Tibial nerve (tissue), 4 donors: ENCODE measurements around the gene DUS1L. TPM values are rescaled to one million over a fixed set of nuclear protein-coding genes. Genes with fewer than 3 reads are reported as not detected.
A peak's percentile ranks its signal among the peaks of the same experiment; 100 is the strongest.

Experiments used
- DNase-seq, 2 donors: peaks; one replicate each; pipeline ENCODE4 v3.0.0-alpha.2; 2019; ENCODE audit warnings: low spot score in 2 of 2
- H3K27ac ChIP-seq, 4 donors: fragments of 200-600 bp; sonication (generic) in 3 of 4; one replicate each; pipeline ENCODE4 v1.5.1; 2017 to 2019; ENCODE audit warnings: mild to moderate bottlenecking in 1 of 4
- H3K27me3 ChIP-seq, 2 donors: fragments of 200-600 bp; sonication (generic) in 1 of 2; one replicate each; pipeline versions ENCODE4 v1.5.1 to v1.6.0; 2017 to 2019
- H3K36me3 ChIP-seq, 3 donors: fragments of 200-600 bp; sonication (generic); one replicate each; pipeline ENCODE4 v1.5.1; 2018 to 2019
- H3K4me1 ChIP-seq, 4 donors: fragments of 200-600 bp; sonication (generic) in 3 of 4; one replicate each; pipeline ENCODE4 v1.5.1; 2017 to 2019
- H3K4me3 ChIP-seq, 4 donors: fragments of 200-600 bp; sonication (generic) in 3 of 4; one replicate each; pipeline ENCODE4 v1.5.1; 2017 to 2019; ENCODE audit warnings: mild to moderate bottlenecking in 1 of 4, moderate library complexity in 1 of 4
- H3K9me3 ChIP-seq, 4 donors: fragments of 200-600 bp; sonication (generic) in 3 of 4; one replicate each; pipeline ENCODE4 v1.5.1; 2017 to 2019
- EP300 ChIP-seq, 2 donors: sonication (generic); formaldehyde crosslinking; IDR thresholded peaks; one replicate each; pipeline ENCODE4 v1.6.1; 2017; ENCODE audit warnings: antibody characterized with exemption in 2 of 2, mild to moderate bottlenecking in 1 of 2
- POLR2A ChIP-seq, 2 donors: fragments of 450-650 bp; IDR thresholded peaks; one replicate each; pipeline ENCODE4 v1.6.1; 2017; ENCODE audit warnings: antibody characterized with exemption in 2 of 2, mild to moderate bottlenecking in 2 of 2, moderate library complexity in 2 of 2
- WGBS, 2 donors: methylation state at CpG; one replicate each; pipeline ENCODE4 v1.1.5; 2018; 5-methylcytosine and 5-hydroxymethylcytosine counted together
- total RNA-seq, 4 donors: library from RNA; depleted of rRNA; stranded (reverse); fragments of >200 nt; gene quantifications; one replicate each; pipeline ENCODE4 v1.1.0, GENCODE V29; 2016
- TF ChIP-seq, protein P1 (sequence below), 5 experiments: fragments of 200-600 bp in 3 of 5; fragments of 450-650 bp in 2 of 5; sonication (generic) in 3 of 5; IDR thresholded peaks; one replicate each; pipeline ENCODE4 v1.5.1; 2016 to 2019; ENCODE audit warnings: antibody characterized with exemption in 5 of 5, mild to moderate bottlenecking in 3 of 5, moderate library complexity in 2 of 5

Gene DUS1L
- total RNA-seq, 4 donors from 2014 or later, result 85.2 to 179 (median 106) TPM

DNA sequence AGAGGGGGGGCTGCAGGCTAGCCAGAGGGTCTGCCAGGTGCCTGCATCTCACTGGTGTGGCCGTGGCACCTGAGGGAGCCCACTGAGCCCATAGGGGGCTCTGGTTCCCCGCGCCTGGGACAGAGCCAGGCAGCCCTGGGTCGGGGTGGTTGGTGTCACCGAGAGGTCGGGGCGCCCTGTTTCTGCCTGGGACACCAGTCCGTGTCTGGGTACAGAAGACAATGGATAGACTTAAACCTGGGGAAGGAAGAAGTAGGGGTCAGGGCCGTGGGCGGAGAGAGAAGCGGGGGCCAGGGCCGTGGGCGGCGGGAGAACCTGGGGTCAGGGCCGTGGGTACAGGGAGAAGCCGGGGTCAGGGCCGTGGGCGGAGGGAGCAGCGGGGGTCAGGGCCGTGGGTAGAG lies 17.0 kb downstream of the DUS1L start:
- H3K27me3 ChIP-seq, result no peaks in the 10 kb centered on the region
- no peak for DNase-seq
- peaks cover 3 to 48% (median 18%) of the 10 kb centered on the region in 4 donors for H3K4me1 ChIP-seq
- no peak overlapping the region for H3K4me3 ChIP-seq
- peak overlapping the region in 1 of 4 donors; percentile 90 for H3K27ac ChIP-seq
- TF ChIP-seq POLR2A (IDR thresholded peaks at IDR 0.05), result no peak
- TF ChIP-seq EP300 (IDR thresholded peaks at IDR 0.05), result no peak
- TF ChIP-seq, protein P1, sequence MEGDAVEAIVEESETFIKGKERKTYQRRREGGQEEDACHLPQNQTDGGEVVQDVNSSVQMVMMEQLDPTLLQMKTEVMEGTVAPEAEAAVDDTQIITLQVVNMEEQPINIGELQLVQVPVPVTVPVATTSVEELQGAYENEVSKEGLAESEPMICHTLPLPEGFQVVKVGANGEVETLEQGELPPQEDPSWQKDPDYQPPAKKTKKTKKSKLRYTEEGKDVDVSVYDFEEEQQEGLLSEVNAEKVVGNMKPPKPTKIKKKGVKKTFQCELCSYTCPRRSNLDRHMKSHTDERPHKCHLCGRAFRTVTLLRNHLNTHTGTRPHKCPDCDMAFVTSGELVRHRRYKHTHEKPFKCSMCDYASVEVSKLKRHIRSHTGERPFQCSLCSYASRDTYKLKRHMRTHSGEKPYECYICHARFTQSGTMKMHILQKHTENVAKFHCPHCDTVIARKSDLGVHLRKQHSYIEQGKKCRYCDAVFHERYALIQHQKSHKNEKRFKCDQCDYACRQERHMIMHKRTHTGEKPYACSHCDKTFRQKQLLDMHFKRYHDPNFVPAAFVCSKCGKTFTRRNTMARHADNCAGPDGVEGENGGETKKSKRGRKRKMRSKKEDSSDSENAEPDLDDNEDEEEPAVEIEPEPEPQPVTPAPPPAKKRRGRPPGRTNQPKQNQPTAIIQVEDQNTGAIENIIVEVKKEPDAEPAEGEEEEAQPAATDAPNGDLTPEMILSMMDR (IDR thresholded peaks at IDR 0.05), result no peak
- peaks cover 0 to 48% (median 3%) of the 10 kb centered on the region in 3 donors for H3K36me3 ChIP-seq
- no peaks in the 10 kb centered on the region for H3K9me3 ChIP-seq
- 70 to 80% methylated on average over 19 to 20 of the region's 20 CpGs for WGBS, 2 donors

DNA sequence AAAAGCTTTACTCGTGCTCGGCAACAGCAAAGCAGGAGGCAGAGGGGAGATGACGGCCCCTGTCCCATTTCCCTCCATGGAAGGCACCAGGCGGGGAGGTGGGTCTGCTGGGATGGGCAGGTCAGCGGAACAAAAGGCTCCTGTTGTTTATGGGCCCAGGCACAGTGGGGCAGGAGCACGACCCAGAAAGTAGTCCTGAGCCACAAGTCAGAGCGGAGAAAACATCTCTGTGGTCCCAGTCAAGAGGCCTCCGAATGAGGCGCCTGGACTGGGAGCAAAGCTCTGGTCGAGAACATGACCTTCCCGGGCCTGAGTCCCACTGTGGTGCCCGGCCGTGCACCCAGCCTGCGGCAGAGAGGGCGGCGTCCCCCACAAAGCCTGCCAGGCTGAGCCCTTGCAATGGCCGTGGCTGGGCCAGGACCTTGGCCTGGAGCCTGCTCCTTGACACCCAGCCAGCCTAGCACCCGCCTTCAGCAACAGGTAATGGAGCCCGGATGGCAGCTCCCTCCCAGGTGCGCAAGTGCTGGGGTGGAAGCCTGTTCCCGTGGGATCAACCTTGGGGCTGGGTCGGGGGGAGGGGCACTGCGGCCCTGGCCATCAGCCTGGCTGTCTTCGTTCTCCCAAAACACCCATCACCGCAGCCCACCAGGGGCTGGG lies 17.6 kb downstream of the DUS1L start:
- Histone ChIP-seq H3K27ac (peak overlapping the region in 1 of 4 donors; percentile 90), H3K27me3 (no peaks in the 10 kb centered on the region), H3K36me3 (peaks cover 0 to 42% (median 3%) of the 10 kb centered on the region in 3 donors), H3K4me1 (peaks cover 3 to 43% (median 13%) of the 10 kb centered on the region in 4 donors), H3K4me3 (no peak overlapping the region), H3K9me3 (no peaks in the 10 kb centered on the region)
- no peak for DNase-seq
- TF ChIP-seq POLR2A (IDR thresholded peaks at IDR 0.05) (no peak), EP300 (IDR thresholded peaks at IDR 0.05) (no peak)
- TF ChIP-seq, protein P1 (IDR thresholded peaks at IDR 0.05), result no peak
- WGBS, 2 donors, result 74 to 83% methylated on average over 21 to 25 of the region's 25 CpGs

DNA sequence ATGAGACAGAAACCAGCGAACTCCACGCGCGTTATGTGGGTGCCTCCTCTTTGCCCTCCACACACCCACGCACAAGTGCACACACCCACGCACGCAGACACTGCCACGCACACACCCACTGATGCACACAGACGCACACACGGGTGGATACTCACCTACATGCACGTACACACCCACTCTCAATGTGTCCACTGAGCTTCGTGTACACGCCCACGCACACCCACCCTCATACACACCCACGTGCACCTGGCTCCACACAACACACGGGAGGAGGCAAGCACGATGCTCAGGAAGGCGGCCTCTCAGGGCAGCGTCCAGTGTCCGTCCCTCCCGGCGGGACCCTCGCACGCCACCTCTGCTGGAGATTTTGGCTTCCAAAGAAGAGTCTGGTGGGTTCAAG lies 18.2 kb downstream of the DUS1L start:
- H3K36me3 ChIP-seq, result peaks cover 0 to 42% (median 3%) of the 10 kb centered on the region in 3 donors
- no peaks in the 10 kb centered on the region for H3K27me3 ChIP-seq
- H3K27ac ChIP-seq, result peak overlapping the region in 1 of 4 donors; percentile 90
- H3K4me1 ChIP-seq, result peaks cover 0 to 36% (median 6%) of the 10 kb centered on the region in 4 donors
- H3K4me3 ChIP-seq, result no peak overlapping the region
- DNase-seq, result no peak
- WGBS, 2 donors, result 81% methylated on average over 21 to 24 of the region's 24 CpGs
- H3K9me3 ChIP-seq, result no peaks in the 10 kb centered on the region
- TF ChIP-seq POLR2A (IDR thresholded peaks at IDR 0.05) (no peak), EP300 (IDR thresholded peaks at IDR 0.05) (no peak)
- TF ChIP-seq, protein P1 (IDR thresholded peaks at IDR 0.05), result no peak

DNA sequence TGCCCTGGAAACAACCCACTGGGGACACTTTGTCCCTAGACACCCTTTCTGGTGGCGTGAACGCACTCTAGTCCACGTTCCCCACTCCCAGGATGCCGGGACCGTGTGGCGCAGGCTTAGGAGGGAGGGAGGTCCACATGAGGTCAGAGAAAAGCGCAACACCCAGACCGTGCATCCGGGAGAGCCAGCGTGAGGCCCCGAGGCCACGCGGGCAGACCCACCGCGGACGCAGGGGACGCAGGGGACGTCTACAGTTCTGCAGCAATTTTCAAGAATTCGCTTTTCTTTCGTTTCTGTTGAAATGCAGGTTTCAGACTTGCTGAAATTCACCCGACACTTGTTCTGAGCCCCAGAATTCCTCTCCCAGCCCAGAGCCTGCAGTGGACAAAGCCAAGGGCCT lies 18.7 kb downstream of the DUS1L start:
- no peaks in the 10 kb centered on the region for H3K27me3 ChIP-seq
- H3K4me1 ChIP-seq, result peaks cover 0 to 33% (median 5%) of the 10 kb centered on the region in 4 donors
- WGBS, 2 donors, result 86 to 87% methylated on average over 20 to 21 of the region's 21 CpGs
- no peak for DNase-seq
- H3K36me3 ChIP-seq, result peaks cover 0 to 42% (median 3%) of the 10 kb centered on the region in 3 donors
- H3K4me3 ChIP-seq, result no peak overlapping the region
- no peak overlapping the region for H3K27ac ChIP-seq
- no peak for TF ChIP-seq POLR2A (IDR thresholded peaks at IDR 0.05)
- no peak for TF ChIP-seq EP300 (IDR thresholded peaks at IDR 0.05)
- TF ChIP-seq, protein P1 (IDR thresholded peaks at IDR 0.05), result no peak
- H3K9me3 ChIP-seq, result no peaks in the 10 kb centered on the region

DNA sequence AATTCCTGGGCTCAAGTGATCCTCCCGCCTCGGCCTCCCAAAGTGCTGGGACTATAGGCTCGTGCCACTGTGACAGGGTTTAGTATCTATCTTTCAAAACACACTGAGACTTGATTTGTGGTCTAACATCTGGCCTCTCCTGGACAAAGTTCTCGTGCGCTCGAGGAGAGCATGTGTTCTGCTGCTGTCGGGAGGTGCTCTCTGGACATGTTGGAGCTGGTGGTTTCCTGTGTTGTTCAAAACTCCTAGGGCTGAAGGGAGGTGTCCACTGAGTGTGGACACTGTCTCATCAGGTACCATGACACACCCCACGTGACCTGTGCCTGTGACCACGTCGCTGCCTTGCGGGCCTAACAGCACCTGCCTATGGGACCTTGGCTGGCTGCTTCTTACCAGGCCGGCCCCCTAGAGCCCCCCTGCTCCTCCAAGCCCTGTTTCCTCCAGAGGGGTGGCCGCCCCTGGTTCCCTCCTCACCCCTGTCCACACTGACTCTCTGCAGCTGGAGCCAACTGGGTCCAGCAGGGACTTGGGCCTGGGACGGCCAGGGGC lies 19.6 kb downstream of the DUS1L start:
- Histone ChIP-seq H3K4me3 (no peak overlapping the region), H3K4me1 (peaks cover 0 to 30% (median 5%) of the 10 kb centered on the region in 4 donors), H3K36me3 (peaks cover 0 to 42% (median 3%) of the 10 kb centered on the region in 3 donors), H3K27ac (no peak overlapping the region), H3K27me3 (no peaks in the 10 kb centered on the region), H3K9me3 (no peaks in the 10 kb centered on the region)
- no peak for DNase-seq
- 71 to 76% methylated on average over 10 to 14 of the region's 14 CpGs for WGBS, 2 donors
- TF ChIP-seq POLR2A (IDR thresholded peaks at IDR 0.05) (no peak), EP300 (IDR thresholded peaks at IDR 0.05) (no peak)
- TF ChIP-seq, protein P1 (IDR thresholded peaks at IDR 0.05), result no peak
